Cerebellar cortex (tissue), 1 donor: Measurements from ENCODE around the gene ADSL.
A peak's percentile ranks its signal among the peaks of the same experiment; 100 is the strongest.

Experiments used
- DNase-seq: peaks from one replicate; pipeline ENCODE4 v3.0.0-alpha.2; 2015; ENCODE audit warnings: low spot score

The ADSL gene

GRCh38 chr22:40328546-40329456, 17.5 kb upstream of the ADSL start:
- DNase-seq: no peak

GRCh38 chr22:40329466-40329865, 16.8 kb upstream of the ADSL start:
- DNase-seq: no peak

GRCh38 chr22:40330086-40330485, 16.2 kb upstream of the ADSL start:
- DNase-seq: no peak

DNA sequence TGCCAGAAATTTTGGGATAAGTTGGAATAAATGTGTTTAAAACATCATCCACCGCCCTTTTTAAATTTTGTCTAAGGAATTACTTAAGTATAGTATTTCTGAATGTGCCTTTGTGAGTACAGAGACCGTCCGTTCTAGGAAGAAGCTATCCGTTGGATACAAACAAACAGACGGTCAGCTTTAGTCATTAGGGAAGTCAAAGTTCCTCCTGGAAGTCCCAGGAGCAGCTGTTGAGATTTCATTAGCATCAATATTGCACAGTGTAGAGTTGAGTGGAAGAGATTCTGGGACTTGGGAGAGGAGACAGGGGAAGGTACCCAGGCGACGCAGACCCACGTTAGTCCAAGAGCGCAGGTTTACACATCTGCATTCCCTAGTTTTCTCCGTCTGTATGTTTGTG, 15.7 kb upstream of the ADSL start:
- DNase-seq: no peak

GRCh38 chr22:40331706-40332105, 14.6 kb upstream of the ADSL start:
- no peak for DNase-seq

DNA sequence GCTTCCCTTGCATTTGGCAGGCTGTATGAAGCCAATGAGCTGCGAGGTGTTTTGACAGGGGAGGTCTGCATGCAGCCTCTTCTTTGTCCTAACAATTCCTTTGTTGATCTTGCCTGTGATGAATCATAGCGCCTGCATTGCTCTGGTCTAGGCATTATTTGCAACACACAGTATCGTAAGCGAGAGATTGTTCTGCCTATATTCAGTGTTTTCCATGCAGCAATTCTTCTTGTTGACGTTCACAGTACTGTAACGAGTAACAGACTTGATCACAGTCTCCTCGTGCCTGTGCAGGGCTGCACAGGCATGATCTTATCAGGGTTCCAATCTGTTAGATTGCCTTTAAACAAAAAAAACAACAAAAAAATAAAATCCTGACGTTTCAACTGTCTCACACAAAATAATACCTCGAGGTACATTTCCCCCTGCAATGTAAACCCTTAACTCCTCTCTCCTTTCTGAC, 13.9 kb upstream of the ADSL start:
- no peak for DNase-seq

DNA sequence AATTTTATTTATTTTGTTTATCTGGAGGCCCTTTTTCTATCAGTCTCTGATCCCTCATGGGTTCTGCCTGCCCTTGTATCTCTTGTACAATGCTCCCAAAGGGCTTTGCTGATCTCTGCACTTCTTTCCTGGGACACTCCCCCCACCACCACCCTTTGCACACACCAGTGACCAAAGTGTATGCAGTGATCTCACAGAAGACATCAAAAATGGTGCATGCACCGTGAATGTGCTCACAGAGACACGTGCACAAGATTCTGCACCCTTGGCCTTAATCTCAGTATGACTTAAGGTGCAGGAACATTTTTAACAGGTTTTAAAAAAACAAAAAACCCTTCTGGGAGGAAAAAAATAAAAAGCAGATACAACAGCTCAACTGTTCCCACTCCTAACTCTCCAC, 12.2 kb upstream of the ADSL start:
- DNase-seq: no peak

DNA sequence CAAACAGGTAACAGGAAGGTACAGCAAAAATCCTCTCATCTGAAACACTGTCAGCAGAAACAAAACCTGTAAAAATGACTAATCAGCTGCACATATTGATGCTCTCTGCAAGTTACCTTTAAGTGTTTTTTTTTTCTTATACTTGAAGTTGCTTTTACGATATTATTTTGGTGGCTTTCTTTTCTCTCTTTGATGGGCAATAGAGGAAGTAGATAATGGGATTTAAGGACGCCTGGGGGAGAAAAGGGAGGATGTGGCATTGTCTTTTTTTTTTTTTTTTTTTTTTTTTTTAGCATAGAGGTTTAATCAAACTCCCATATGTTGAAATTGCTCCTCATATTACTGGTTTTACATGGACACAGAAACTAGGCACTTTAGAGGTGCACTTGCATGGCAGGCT, 11.4 kb upstream of the ADSL start:
- no peak for DNase-seq

DNA sequence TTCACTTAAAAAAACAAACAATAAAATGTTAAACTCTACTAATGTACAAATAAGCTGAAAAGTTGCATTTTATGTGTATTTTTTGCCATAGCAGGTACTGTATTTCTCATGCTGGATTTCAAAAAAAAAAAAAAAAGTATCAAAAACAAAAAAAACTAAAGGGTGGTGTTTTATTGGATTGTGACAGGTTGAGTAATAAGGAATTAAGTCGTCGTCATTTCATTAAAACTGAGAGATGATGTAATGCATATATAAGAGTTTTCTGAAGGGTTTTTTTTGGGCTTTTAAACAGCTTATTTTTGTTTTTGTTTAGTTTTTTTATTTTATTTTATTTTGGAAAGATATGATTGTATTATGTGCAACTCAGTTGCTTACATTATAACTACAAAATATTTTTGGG, 10.9 kb upstream of the ADSL start:
- DNase-seq: no peak

GRCh38 chr22:40340044-40340443, 6.3 kb upstream of the ADSL start:
- no peak for DNase-seq

DNA sequence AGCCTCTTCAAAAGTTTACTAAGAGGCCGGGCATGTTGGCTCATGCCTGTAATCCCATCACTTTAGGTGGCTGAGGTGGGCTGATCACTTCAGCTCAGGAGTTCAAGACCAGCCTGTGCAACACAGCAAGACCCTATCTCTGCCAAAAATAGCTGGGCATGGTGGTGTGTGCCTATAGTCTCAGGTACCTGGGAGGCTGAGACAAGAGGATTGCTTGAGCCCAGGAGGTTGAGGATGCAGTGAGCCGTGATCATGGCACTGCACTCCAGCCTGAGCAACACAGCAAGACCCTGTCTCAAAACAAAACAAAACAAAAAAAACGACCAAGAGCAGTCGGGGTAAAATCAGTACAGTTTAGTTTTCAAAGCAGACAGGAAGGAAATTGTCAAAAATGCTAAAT, 4.7 kb upstream of the ADSL start:
- DNase-seq: no peak

DNA sequence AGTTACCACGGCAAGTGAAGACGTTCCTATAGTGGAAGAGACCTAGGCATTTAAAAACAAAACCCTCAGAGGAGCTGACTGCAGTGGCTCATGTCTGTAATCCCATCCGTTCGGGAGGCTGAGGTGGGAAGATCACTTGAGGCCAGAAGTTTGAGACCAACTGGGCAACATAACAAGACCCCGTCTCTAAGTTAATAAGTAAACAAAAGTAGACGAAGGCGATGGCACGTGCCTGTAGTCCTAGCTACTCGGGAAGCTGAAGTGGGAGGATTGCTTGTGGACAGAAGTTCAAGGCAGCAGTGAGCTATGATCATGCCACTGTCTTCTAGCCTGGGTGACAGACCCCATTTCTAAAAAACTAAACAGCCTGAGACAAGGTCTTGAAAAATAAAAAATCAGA, 3.8 kb upstream of the ADSL start:
- DNase-seq: no peak

DNA sequence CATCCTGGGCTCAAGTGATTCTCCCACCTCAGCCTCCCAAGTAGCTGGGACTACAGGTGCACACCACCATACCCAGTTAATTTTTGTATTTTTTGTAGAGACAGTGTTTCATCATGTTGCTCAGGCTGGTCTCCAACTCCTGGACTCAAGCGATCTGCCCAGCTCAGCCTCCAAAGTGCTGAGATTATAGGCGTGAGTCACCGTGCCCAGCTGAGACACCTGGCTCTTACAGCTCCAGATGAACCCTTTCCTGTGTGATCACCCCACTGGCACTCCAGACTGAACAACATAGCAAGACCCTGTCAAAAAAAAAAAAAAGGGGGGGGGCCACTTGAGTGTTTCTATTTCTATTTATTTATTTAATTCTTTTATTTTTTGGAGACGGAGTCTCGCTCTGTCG, 1.0 kb upstream of the ADSL start:
- DNase-seq: no peak

GRCh38 chr22:40345815-40346184, 500 bp upstream of the ADSL start:
- no peak for DNase-seq

- DNase-seq: no peak
Measured at GRCh38 chr22:40347300-40347699, 1.0 kb downstream of the ADSL start.

- peak; percentile 65 for DNase-seq
Measured at GRCh38 chr22:40348025-40348658, 1.8 kb downstream of the ADSL start.

- DNase-seq: no peak
Measured at GRCh38 chr22:40352763-40353162, 6.5 kb downstream of the ADSL start.

GRCh38 chr22:40361100-40361499, 14.8 kb downstream of the ADSL start:
- no peak for DNase-seq

DNA sequence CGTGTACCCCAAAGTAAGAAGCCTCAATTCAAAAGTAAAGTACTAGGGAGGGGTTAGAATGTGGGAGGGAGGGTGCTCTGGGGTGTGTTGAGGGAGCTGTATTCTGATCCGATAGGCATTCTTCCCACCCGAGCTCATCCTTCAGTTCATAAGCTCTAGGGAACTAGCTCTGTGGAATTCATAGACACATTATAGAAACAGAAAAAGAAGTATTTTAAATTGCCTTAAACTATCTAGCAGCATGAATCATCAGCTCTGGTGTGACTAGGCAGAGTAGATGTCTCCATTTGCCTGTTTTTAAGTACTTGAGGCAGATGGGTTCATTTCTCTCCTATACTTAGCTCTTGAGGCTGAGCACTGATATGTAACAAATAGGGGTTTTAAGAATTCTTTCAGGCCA, 16.8 kb downstream of the ADSL start:
- no peak for DNase-seq

- DNase-seq: no peak
Measured at GRCh38 chr22:40364431-40364830, 18.1 kb downstream of the ADSL start.

DNA sequence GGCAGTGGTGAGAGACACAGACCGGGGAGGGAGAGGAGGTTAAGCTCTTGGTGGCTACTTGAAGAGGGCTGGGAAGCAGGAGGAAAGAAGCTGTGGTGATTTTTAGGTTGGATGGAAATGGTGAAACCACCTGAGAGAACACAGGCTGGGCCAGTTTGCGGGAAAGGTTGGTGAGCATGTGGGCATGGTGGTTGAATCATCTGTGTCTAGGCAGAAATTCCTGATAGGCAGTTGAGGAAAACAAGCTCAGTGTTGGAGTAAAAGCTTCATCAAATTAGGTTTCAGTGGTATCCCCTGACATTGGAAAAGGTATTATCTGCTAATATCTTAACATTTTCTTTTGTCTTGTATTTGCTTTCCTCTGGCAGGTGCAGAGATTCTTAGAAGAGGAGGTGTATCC, 19.8 kb downstream of the ADSL start:
- no peak for DNase-seq

GRCh38 chr22:40367342-40367741, 21.0 kb downstream of the ADSL start:
- DNase-seq: no peak

DNA sequence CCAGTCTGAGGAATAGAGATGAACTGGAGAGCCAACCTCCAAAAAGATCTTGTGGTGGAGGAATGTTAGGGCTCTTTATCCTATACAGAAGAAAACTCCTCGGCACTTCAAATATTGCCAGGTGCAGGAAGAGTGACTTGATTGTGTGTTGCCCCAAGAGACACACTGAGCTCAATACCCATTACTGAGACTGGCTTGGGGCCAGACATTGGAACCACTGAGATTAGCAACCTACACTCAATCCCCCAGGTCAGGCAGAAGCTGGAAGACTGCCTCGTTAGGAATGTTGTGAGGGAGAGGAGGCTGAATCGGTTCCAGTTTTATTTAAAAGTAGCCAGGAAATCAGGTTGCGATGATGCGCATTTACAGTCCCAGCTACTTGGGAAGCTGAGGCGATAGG, 21.7 kb downstream of the ADSL start:
- no peak for DNase-seq

- no peak for DNase-seq
Measured at GRCh38 chr22:40368836-40369235, 22.5 kb downstream of the ADSL start.
